Panc1 (cell line): ENCODE data around the gene VCPKMT. TPM values are rescaled to one million over a fixed set of nuclear protein-coding genes. Genes with fewer than 3 reads are reported as not detected.

ENCODE experiments used
- ATAC-seq: fragments of 200-7000 bp; cut with Tn5 transposase; 2 replicates; pipeline ENCODE4 v1.9.1; 2020; ENCODE audit warnings: mild to moderate bottlenecking, moderate library complexity
- BruUV-seq: library from RNA; stranded (reverse); fragments of 400-500 nt; replicated peaks from 2 replicates; lab custom pipeline; 2021; lab: Mats Ljungman, UMichigan
- CTCF ChIA-PET: fragments of 300-600 bp; sonication (Branson Sonifier 250); formaldehyde crosslinking; loops from one replicate; lab custom pipeline; 2022; ENCODE audit warnings: antibody characterized with exemption; lab: Charles Lee
- POLR2A ChIA-PET: fragments of 300-600 bp; sonication (Branson Sonifier 250); formaldehyde crosslinking; loops from one replicate; lab custom pipeline; 2022; ENCODE audit warnings: antibody characterized with exemption; lab: Charles Lee
- DNase-seq: peaks from one replicate; pipeline ENCODE4 v3.0.0-alpha.2; 2010; ENCODE audit warnings: low read depth, low spot score
- H3K27ac ChIP-seq: 2 replicates; pipeline ENCODE4 v1.5.1; 2011; ENCODE audit warnings: mild to moderate bottlenecking, low read length, inconsistent platforms
- H3K27me3 ChIP-seq: fragments of 200-500 bp; sonication (Bioruptor generic); 2 replicates; pipeline ENCODE4 v1.6.0; 2014; ENCODE audit warnings: low read length, inconsistent platforms; ENCODE audit not compliant: control insufficient read depth, insufficient read depth
- H3K36me3 ChIP-seq: fragments of 200-500 bp; sonication (Bioruptor generic); 2 replicates; pipeline ENCODE4 v1.5.1; 2014; ENCODE audit warnings: inconsistent platforms, mild to moderate bottlenecking, low read length, moderate library complexity; ENCODE audit not compliant: control insufficient read depth, insufficient read depth
- H3K4me1 ChIP-seq: 2 replicates; pipeline ENCODE4 v1.5.1; 2011; ENCODE audit warnings: inconsistent platforms, mild to moderate bottlenecking, low read length, moderate library complexity; ENCODE audit not compliant: control insufficient read depth, insufficient read depth
- H3K4me3 ChIP-seq, 2 experiments: 2 replicates each; pipeline ENCODE4 v1.5.1; 2011 to 2012; ENCODE audit warnings: low read depth in 2 of 2, low read length in 2 of 2, mild to moderate bottlenecking in 2 of 2, inconsistent platforms in 1 of 2, moderate library complexity in 1 of 2
- H3K9me3 ChIP-seq: fragments of 200-500 bp; sonication (Bioruptor generic); 2 replicates; pipeline ENCODE4 v1.5.1; 2014; ENCODE audit warnings: low read depth, mild to moderate bottlenecking, inconsistent platforms, low read length, moderate library complexity; ENCODE audit not compliant: control insufficient read depth, insufficient read depth
- CTCF ChIP-seq: fragments of 450-650 bp; IDR thresholded peaks from 2 replicates; pipeline ENCODE4 v1.5.1; 2017; ENCODE audit warnings: mild to moderate bottlenecking
- POLR2AphosphoS5 ChIP-seq: IDR thresholded peaks from 2 replicates; pipeline ENCODE4 v1.6.1; 2012; ENCODE audit warnings: mild to moderate bottlenecking, low read depth, low read length, moderate library complexity
- SIN3A ChIP-seq: IDR thresholded peaks from 2 replicates; pipeline ENCODE4 v1.6.1; 2012; ENCODE audit warnings: low read depth, mild to moderate bottlenecking, low read length, moderate library complexity, borderline replicate concordance; ENCODE audit not compliant: insufficient read depth
- TCF7L2 ChIP-seq: IDR thresholded peaks from 2 replicates; pipeline ENCODE4 v1.6.1; 2011; ENCODE audit warnings: mild to moderate bottlenecking, low read depth, low read length, inconsistent platforms
- in situ Hi-C: cut with HindIII; loops from 2 replicates; pipeline ENCODE4 v1.10.0; 2016; ENCODE audit warnings: low sequenced_read_pairs, low pct_unique_long_range_greater_than_20kb
- intact Hi-C: fragments of 100-400 bp; cut with micrococcal nuclease; formaldehyde crosslinking; loops from one replicate; pipeline ENCODE4 v1.10.0; 2022; ENCODE audit not compliant: unreplicated experiment
- total RNA-seq: library from RNA; stranded (reverse); gene quantifications from one replicate; pipeline ENCODE4 v1.2.1, GENCODE V29; 2021; ENCODE audit not compliant: unreplicated experiment
- TF ChIP-seq, protein P1 (sequence below), 2 experiments: IDR thresholded peaks; 2 replicates each; pipeline ENCODE4 v1.6.1; 2011 to 2012; ENCODE audit warnings: low read depth in 2 of 2, control low read depth in 1 of 2, low read length in 1 of 2, mild to moderate bottlenecking in 1 of 2, moderate library complexity in 1 of 2; ENCODE audit not compliant: insufficient read depth in 1 of 2

The VCPKMT gene
- total RNA-seq, 1 experiment from 2014 or later = 6.1 TPM

DNA sequence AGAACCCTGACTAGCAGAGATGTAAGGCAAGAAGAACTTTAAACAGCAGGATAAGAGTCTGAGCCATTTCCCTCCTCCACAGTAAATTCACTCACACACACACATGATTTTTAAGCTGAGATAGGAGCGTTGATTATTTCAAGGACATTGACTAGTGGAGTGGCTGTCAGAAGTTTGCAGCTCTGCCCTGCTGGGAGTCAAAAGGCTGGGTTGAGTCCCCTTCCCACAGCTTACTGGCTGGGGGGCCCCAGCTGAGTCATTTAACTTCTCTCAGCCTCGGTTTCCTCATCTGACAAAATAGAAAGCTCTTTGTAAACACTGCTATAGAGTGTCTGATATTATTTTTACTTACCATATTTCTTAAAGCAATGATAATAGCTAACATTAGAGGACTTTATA, 28.3 kb downstream of the VCPKMT start:
- no peak overlapping the region for H3K27ac ChIP-seq
- H3K4me3 ChIP-seq = no peak overlapping the region
- TF ChIP-seq TCF7L2 (no peak), SIN3A (no peak), POLR2AphosphoS5 (no peak), CTCF (no peak)
- TF ChIP-seq, protein P1, sequence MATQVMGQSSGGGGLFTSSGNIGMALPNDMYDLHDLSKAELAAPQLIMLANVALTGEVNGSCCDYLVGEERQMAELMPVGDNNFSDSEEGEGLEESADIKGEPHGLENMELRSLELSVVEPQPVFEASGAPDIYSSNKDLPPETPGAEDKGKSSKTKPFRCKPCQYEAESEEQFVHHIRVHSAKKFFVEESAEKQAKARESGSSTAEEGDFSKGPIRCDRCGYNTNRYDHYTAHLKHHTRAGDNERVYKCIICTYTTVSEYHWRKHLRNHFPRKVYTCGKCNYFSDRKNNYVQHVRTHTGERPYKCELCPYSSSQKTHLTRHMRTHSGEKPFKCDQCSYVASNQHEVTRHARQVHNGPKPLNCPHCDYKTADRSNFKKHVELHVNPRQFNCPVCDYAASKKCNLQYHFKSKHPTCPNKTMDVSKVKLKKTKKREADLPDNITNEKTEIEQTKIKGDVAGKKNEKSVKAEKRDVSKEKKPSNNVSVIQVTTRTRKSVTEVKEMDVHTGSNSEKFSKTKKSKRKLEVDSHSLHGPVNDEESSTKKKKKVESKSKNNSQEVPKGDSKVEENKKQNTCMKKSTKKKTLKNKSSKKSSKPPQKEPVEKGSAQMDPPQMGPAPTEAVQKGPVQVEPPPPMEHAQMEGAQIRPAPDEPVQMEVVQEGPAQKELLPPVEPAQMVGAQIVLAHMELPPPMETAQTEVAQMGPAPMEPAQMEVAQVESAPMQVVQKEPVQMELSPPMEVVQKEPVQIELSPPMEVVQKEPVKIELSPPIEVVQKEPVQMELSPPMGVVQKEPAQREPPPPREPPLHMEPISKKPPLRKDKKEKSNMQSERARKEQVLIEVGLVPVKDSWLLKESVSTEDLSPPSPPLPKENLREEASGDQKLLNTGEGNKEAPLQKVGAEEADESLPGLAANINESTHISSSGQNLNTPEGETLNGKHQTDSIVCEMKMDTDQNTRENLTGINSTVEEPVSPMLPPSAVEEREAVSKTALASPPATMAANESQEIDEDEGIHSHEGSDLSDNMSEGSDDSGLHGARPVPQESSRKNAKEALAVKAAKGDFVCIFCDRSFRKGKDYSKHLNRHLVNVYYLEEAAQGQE (IDR thresholded peaks at IDR 0.05; ENCODE audit: insufficient read depth in 1 of 2, low read depth in 2 of 2, low read length in 1 of 2) = no peak
- no peaks in the 10 kb centered on the region for H3K36me3 ChIP-seq
- CTCF ChIA-PET = no interaction called here
- ATAC-seq = no peak
- BruUV-seq = no TSS peak
- in situ Hi-C loops = no loop called here
- H3K4me1 ChIP-seq = no peaks in the 10 kb centered on the region
- intact Hi-C loops = loop anchor here (2.0 kb wide), 1 partner anchor 17 kb away; no protein-coding TSS in a partner anchor
- no peaks in the 10 kb centered on the region for H3K27me3 ChIP-seq
- POLR2A ChIA-PET = no interaction called here
- DNase-seq = no peak
- no peaks in the 10 kb centered on the region for H3K9me3 ChIP-seq

DNA sequence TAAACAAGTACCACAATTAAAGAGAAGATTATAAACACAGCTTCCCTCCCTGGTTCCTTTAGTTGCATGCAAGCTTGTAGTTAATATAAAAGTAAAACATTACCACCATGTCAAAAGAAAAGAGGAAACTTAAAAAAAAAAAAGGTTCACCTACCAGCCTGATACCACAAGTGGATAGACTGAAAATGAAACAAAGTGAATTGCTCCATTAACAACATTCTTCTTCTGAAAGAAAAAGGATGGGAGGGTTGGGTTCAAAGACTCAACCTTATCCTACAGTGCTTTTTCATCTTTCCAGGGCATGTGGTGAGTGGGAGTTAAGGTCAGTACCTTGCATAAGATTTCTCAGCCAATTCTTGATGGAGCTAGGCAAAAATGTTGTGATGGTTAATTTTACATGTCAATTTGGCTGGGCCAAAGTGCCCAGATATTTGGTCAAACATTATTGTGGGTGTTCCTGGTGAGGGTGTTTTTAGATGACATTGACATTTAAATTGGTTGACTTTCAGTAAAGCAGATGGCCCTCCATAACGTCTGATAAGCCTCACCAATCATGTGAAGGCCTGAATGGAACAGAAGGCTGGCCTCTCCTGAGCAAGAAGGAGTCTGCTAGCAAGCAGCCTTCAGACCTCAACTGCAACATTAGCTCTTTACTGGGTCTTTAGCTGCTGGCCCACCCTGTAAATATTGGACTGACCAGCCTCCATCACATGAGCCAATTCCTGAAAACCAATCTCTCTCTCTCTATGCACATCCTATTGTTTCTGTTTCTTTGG, 28.8 kb downstream of the VCPKMT start:
- H3K9me3 ChIP-seq = no peaks in the 10 kb centered on the region
- TF ChIP-seq, protein P1 (IDR thresholded peaks at IDR 0.05; ENCODE audit: insufficient read depth in 1 of 2, low read depth in 2 of 2, low read length in 1 of 2) = no peak
- TF ChIP-seq CTCF = no peak
- no peak for TF ChIP-seq TCF7L2
- TF ChIP-seq POLR2AphosphoS5 = no peak
- TF ChIP-seq SIN3A = no peak
- no TSS peak for BruUV-seq
- H3K27ac ChIP-seq = no peak overlapping the region
- ChIA-PET CTCF (no interaction called here), POLR2A (no interaction called here)
- in situ Hi-C loops = no loop called here
- H3K27me3 ChIP-seq = no peaks in the 10 kb centered on the region
- no peaks in the 10 kb centered on the region for H3K4me1 ChIP-seq
- no peak overlapping the region for H3K4me3 ChIP-seq
- no peaks in the 10 kb centered on the region for H3K36me3 ChIP-seq
- DNase-seq (no peak), ATAC-seq (no peak)
- intact Hi-C loops = loop anchor here (2.0 kb wide), 1 partner anchor 17 kb away; no protein-coding TSS in a partner anchor
